ENCODE results near the gene ASIC5.
"Not testable (repeated sequence)": the region's sequence is repeated elsewhere in the genome, so short reads cannot be mapped to it uniquely, and the experiment has no call there.

The ASIC5 gene

GRCh38 chr4:155866177-155866576 is at the start of gene ASIC5:
TSS of gene ASIC5 (minus strand) at chr4:155866277. CDS start at chr4:155866226, 51 bp downstream.
- H3K4me3 ChIP-seq (ENCODE audit: low read length): no peak within 1 kb of the TSS
- no peak for TF ChIP-seq ZNF274 (IDR thresholded peaks at IDR 0.05; ENCODE audit: low read depth, low read length)

- no peak for TF ChIP-seq ZNF274 (IDR thresholded peaks at IDR 0.05; ENCODE audit: low read depth, low read length)
- no peak overlapping the region for H3K4me3 ChIP-seq (ENCODE audit: low read length)
These were observed 48.7 kb upstream of the ASIC5 start for GRCh38 chr4:155914782-155915181.

- H3K4me3 ChIP-seq (ENCODE audit: low read length): no peak overlapping the region
- TF ChIP-seq ZNF274 (IDR thresholded peaks at IDR 0.05; ENCODE audit: low read depth, low read length): no peak
These were observed 45.8 kb upstream of the ASIC5 start for GRCh38 chr4:155911905-155912304.

- no peak for TF ChIP-seq ZNF274 (IDR thresholded peaks at IDR 0.05; ENCODE audit: low read depth, low read length)
- no peak overlapping the region for H3K4me3 ChIP-seq (ENCODE audit: low read length)
These were observed 43.6 kb upstream of the ASIC5 start for GRCh38 chr4:155909615-155910226.

- no peak overlapping the region for H3K4me3 ChIP-seq (ENCODE audit: low read length)
- no peak for TF ChIP-seq ZNF274 (IDR thresholded peaks at IDR 0.05; ENCODE audit: low read depth, low read length)
These were observed 42.4 kb upstream of the ASIC5 start for GRCh38 chr4:155908187-155909139.

- no peak overlapping the region for H3K4me3 ChIP-seq (ENCODE audit: low read length)
- no peak for TF ChIP-seq ZNF274 (IDR thresholded peaks at IDR 0.05; ENCODE audit: low read depth, low read length)
These were observed 41.5 kb upstream of the ASIC5 start for GRCh38 chr4:155907556-155907955.

GRCh38 chr4:155906554-155907247 is 40.6 kb upstream of the ASIC5 start:
- H3K4me3 ChIP-seq (ENCODE audit: low read length): no peak overlapping the region
- TF ChIP-seq ZNF274 (IDR thresholded peaks at IDR 0.05; ENCODE audit: low read depth, low read length): no peak

- no peak overlapping the region for H3K4me3 ChIP-seq (ENCODE audit: low read length)
- no peak for TF ChIP-seq ZNF274 (IDR thresholded peaks at IDR 0.05; ENCODE audit: low read depth, low read length)
These were observed 38.3 kb upstream of the ASIC5 start for GRCh38 chr4:155904331-155904730.

GRCh38 chr4:155903453-155903852 is 37.4 kb upstream of the ASIC5 start, which contains the start of gene TDO2:
TSS of gene TDO2 (plus strand) at chr4:155903696. CDS start at chr4:155903759, 63 bp downstream.
- H3K4me3 ChIP-seq (ENCODE audit: low read length): no peak within 1 kb of the TSS
- TF ChIP-seq ZNF274 (IDR thresholded peaks at IDR 0.05; ENCODE audit: low read depth, low read length): no peak

GRCh38 chr4:155901013-155901412 is 34.9 kb upstream of the ASIC5 start:
- TF ChIP-seq ZNF274 (IDR thresholded peaks at IDR 0.05; ENCODE audit: low read depth, low read length): no peak
- no peak overlapping the region for H3K4me3 ChIP-seq (ENCODE audit: low read length)

GRCh38 chr4:155900381-155900780 is 34.3 kb upstream of the ASIC5 start:
- TF ChIP-seq ZNF274 (IDR thresholded peaks at IDR 0.05; ENCODE audit: low read depth, low read length): no peak

GRCh38 chr4:155899891-155900290 is 33.8 kb upstream of the ASIC5 start:
- no peak overlapping the region for H3K4me3 ChIP-seq (ENCODE audit: low read length)
- no peak for TF ChIP-seq ZNF274 (IDR thresholded peaks at IDR 0.05; ENCODE audit: low read depth, low read length)

More at GRCh38 chr4:155900381-155900780, 34.3 kb upstream of the ASIC5 start:
- no peak overlapping the region for H3K4me3 ChIP-seq (ENCODE audit: low read length)

GRCh38 chr4:155898371-155898770 is 32.3 kb upstream of the ASIC5 start:
- not testable (repeated sequence) for H3K4me3 ChIP-seq (ENCODE audit: low read length)

- no peak overlapping the region for H3K4me3 ChIP-seq (ENCODE audit: low read length)
- TF ChIP-seq ZNF274 (IDR thresholded peaks at IDR 0.05; ENCODE audit: low read depth, low read length): no peak
These were observed 25.0 kb upstream of the ASIC5 start for GRCh38 chr4:155891058-155891457.
